ENCODE measurements around the gene CCDC157. TPM values are rescaled to one million over a fixed set of nuclear protein-coding genes. Genes with fewer than 3 reads are reported as not detected.

CCDC157 gene
- total and polyA plus RNA-seq, 2 donors, result 2.1 to 3.2 TPM

DNA sequence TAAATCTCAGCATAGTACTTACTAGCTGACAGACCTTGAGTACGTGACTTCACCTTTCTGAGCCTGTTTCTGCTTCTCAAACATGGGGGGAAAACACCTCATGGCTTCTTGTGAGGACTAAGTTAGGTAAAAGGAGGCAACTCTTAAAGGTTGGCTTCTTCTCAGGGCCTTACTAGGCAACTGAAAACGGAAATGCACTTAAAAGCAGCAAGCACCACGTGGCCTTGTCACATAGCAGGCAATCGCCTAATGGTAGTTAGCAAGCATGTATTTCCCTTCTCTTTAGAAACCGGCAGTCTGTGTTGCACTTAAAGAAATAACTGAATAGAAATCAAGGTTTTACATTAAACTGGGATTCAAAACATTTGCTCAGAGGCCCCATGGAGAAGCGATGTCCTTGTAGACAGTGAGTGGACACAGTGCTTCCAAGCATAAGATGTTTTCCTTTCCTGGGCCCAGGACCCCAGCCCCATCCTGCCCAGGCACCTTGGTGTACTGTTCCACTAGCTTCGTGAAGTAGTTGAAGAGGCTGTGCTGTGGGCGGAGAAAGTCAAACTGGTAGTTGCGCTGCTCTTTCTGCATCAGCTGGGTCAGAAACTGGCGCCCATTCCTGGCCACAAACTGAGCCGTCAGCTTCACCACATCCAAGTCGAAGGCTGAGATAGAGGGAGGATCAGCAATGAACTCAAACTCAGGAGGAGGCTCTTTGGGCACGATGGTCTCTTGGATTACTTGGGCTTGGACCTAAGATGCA lies 12.2 kb upstream of the CCDC157 start:
- peaks cover 82 to 97% of the 10 kb centered on the region in 2 donors for H3K36me3 ChIP-seq (ENCODE audit: control insufficient read depth in 2 of 2, insufficient read depth in 2 of 2, low read length in 1 of 2)
- H3K27ac ChIP-seq (ENCODE audit: low read depth in 1 of 2, low read length in 1 of 2), result no peak overlapping the region
- H3K9me3 ChIP-seq (ENCODE audit: control insufficient read depth in 2 of 2, insufficient read depth in 1 of 2, low read length in 1 of 2), result no peaks in the 10 kb centered on the region
- DNase-seq (ENCODE audit: low read depth in 6 of 9, low spot score in 9 of 9), result no peak
- 97% methylated on average over 13 of the region's 13 CpGs for WGBS
- peaks cover 0 to 14% of the 10 kb centered on the region in 2 donors for H3K4me1 ChIP-seq (ENCODE audit: control insufficient read depth in 2 of 2, insufficient read depth in 2 of 2, low read length in 2 of 2)
- H3K4me3 ChIP-seq (ENCODE audit: low read length in 2 of 2), result no peak overlapping the region
- no peaks in the 10 kb centered on the region for H3K27me3 ChIP-seq (ENCODE audit: control insufficient read depth in 2 of 2, insufficient read depth in 1 of 2, low read length in 1 of 2)

DNA sequence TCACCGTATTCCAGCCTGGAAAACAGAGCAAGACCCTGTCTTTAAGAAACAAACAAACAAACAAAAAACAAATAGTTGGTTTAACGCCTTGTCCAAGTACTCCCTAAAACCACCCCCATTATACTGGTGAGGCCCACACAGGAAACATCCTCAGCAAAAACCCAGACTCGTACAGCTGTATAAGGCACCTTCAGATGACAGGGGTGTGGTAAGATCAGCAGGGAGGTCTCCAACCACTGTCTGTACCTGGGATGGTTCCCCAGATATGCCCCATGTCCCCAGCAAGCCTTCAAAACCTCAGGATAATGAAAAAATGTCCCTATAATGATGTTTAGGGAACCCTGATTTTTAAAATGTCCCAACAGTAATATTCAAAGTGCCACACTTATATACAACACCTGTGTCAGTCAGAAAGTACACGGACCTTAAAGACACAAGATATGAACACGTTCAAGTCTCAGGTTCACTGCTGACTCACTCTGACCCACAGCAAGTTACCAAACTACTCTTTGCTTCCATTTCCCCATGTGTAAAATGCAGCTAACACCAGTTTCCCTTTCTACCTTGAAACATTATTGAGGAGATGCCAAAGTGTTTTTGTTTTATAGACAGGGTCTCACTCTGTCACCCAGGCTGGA lies 9.4 kb upstream of the CCDC157 start:
- no peak for DNase-seq (ENCODE audit: low read depth in 6 of 9, low spot score in 9 of 9)
- Histone ChIP-seq H3K9me3 (ENCODE audit: control insufficient read depth in 2 of 2, insufficient read depth in 1 of 2, low read length in 1 of 2) (no peaks in the 10 kb centered on the region), H3K4me3 (ENCODE audit: low read length in 2 of 2) (no peak overlapping the region), H3K36me3 (ENCODE audit: control insufficient read depth in 2 of 2, insufficient read depth in 2 of 2, low read length in 1 of 2) (peaks cover 80 to 97% of the 10 kb centered on the region in 2 donors), H3K4me1 (ENCODE audit: control insufficient read depth in 2 of 2, insufficient read depth in 2 of 2, low read length in 2 of 2) (peaks cover 0 to 14% of the 10 kb centered on the region in 2 donors), H3K27ac (ENCODE audit: low read depth in 1 of 2, low read length in 1 of 2) (peak overlapping the region in 1 of 2 donors; percentile 47), H3K27me3 (ENCODE audit: control insufficient read depth in 2 of 2, insufficient read depth in 1 of 2, low read length in 1 of 2) (no peaks in the 10 kb centered on the region)
- 81% methylated on average over 5 of the region's 5 CpGs for WGBS

DNA sequence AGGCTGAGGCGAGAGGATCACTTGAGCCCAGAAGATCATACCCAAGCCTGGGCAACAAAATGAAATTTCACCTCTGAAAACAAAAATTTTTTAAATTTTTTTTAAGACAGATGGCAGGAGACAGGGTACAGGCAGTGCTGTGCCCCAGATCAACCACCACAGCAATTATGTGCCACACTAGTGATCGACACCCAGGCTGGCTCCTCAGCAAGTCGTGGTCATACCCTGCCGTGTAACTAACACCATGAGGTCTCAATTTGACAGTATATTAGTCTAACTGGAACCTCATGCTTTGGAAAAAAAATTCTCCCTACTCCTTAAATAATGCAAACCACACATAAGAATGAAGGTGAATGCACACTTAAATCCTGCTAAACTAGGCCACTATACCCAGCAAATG lies 8.4 kb upstream of the CCDC157 start:
- DNase-seq (ENCODE audit: low read depth in 6 of 9, low spot score in 9 of 9), result no peak
- H3K27me3 ChIP-seq (ENCODE audit: control insufficient read depth in 2 of 2, insufficient read depth in 1 of 2, low read length in 1 of 2), result no peaks in the 10 kb centered on the region
- peak overlapping the region; percentile 21 to 81 for H3K27ac ChIP-seq (ENCODE audit: low read depth in 1 of 2, low read length in 1 of 2)
- no peak overlapping the region for H3K4me3 ChIP-seq (ENCODE audit: low read length in 2 of 2)
- H3K9me3 ChIP-seq (ENCODE audit: control insufficient read depth in 2 of 2, insufficient read depth in 1 of 2, low read length in 1 of 2), result no peaks in the 10 kb centered on the region
- H3K4me1 ChIP-seq (ENCODE audit: control insufficient read depth in 2 of 2, insufficient read depth in 2 of 2, low read length in 2 of 2), result peaks cover 0 to 14% of the 10 kb centered on the region in 2 donors
- 99% methylated on average over 4 of the region's 4 CpGs for WGBS
- peaks cover 80 to 95% of the 10 kb centered on the region in 2 donors for H3K36me3 ChIP-seq (ENCODE audit: control insufficient read depth in 2 of 2, insufficient read depth in 2 of 2, low read length in 1 of 2)

DNA sequence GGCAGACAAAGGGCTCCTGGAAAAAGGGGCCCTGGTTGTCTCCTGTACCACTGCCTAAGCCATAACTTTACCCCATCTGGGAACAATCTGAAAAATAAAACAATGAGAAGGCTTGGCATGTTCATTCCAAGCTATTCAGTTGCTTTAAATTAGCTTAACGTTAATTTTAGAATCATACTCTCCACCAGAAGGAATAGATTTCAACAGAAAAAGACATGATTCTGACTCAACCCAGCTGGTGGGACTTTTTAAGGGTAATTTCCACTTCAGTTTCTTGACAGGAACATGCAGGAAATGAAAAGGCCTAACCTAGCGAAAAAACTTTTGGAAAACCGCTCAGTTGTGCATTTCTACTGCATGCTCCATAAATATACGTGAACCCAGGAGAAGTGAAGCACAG lies 8.0 kb upstream of the CCDC157 start:
- Histone ChIP-seq H3K9me3 (ENCODE audit: control insufficient read depth in 2 of 2, insufficient read depth in 1 of 2, low read length in 1 of 2) (no peaks in the 10 kb centered on the region), H3K36me3 (ENCODE audit: control insufficient read depth in 2 of 2, insufficient read depth in 2 of 2, low read length in 1 of 2) (peaks cover 77 to 94% of the 10 kb centered on the region in 2 donors), H3K27ac (ENCODE audit: low read depth in 1 of 2, low read length in 1 of 2) (peak overlapping the region in 1 of 2 donors; percentile 81), H3K4me3 (ENCODE audit: low read length in 2 of 2) (no peak overlapping the region), H3K4me1 (ENCODE audit: control insufficient read depth in 2 of 2, insufficient read depth in 2 of 2, low read length in 2 of 2) (peaks cover 0 to 14% of the 10 kb centered on the region in 2 donors), H3K27me3 (ENCODE audit: control insufficient read depth in 2 of 2, insufficient read depth in 1 of 2, low read length in 1 of 2) (no peaks in the 10 kb centered on the region)
- DNase-seq (ENCODE audit: low read depth in 6 of 9, low spot score in 9 of 9), result peak in 1 of 9 donors; percentile 13
- 94% methylated on average over 4 of the region's 4 CpGs for WGBS

DNA sequence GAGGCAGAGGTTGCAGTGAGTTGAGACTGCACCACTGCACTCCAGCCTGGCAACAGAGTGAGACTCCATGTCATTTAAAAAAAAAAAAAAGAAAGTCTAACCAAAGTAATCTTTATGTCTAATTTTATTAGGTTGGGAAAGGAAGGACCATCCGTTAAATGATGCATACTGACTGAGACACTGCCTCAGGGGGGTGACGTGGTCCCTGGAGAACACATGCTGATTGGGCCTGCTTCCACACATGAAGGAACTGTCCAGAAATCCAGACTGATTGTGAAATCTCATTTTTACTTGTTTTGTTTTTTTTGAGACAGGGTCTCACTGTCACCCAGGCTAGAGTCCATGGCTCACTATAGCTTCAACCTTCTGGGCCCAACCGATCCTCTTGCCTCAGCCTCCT lies 5.6 kb upstream of the CCDC157 start:
- Histone ChIP-seq H3K36me3 (ENCODE audit: control insufficient read depth in 2 of 2, insufficient read depth in 2 of 2, low read length in 1 of 2) (peaks cover 53 to 79% of the 10 kb centered on the region in 2 donors), H3K9me3 (ENCODE audit: control insufficient read depth in 2 of 2, insufficient read depth in 1 of 2, low read length in 1 of 2) (no peaks in the 10 kb centered on the region), H3K27me3 (ENCODE audit: control insufficient read depth in 2 of 2, insufficient read depth in 1 of 2, low read length in 1 of 2) (no peaks in the 10 kb centered on the region), H3K27ac (ENCODE audit: low read depth in 1 of 2, low read length in 1 of 2) (no peak overlapping the region), H3K4me1 (ENCODE audit: control insufficient read depth in 2 of 2, insufficient read depth in 2 of 2, low read length in 2 of 2) (peaks cover 12 to 30% of the 10 kb centered on the region in 2 donors), H3K4me3 (ENCODE audit: low read length in 2 of 2) (no peak overlapping the region)
- 95% methylated on average over 3 of the region's 3 CpGs for whole genome bisulfite sequencing
- no peak for DNase-seq (ENCODE audit: low read depth in 6 of 9, low spot score in 9 of 9)

DNA sequence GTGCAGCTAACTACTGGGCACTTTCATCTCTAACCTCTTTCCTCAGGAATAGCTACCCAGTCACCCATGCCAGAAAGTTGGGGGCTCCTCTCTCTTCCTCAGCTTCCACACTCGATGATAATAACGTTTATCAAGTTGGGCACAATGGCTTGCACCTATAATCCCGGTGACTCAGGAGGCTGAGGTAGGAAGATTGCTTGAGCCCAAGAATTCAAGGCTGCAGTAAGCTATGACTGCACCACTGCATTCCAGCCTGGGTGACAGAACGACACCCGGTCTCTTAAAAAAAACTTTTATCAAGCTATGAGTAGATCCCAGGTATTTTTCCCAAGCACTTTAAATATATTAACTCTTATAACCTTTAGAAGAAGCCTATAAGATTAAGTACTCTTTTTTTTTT lies 2.2 kb upstream of the CCDC157 start:
- Histone ChIP-seq H3K9me3 (ENCODE audit: control insufficient read depth in 2 of 2, insufficient read depth in 1 of 2, low read length in 1 of 2) (no peaks in the 10 kb centered on the region), H3K36me3 (ENCODE audit: control insufficient read depth in 2 of 2, insufficient read depth in 2 of 2, low read length in 1 of 2) (peaks cover 35 to 48% of the 10 kb centered on the region in 2 donors), H3K27me3 (ENCODE audit: control insufficient read depth in 2 of 2, insufficient read depth in 1 of 2, low read length in 1 of 2) (no peaks in the 10 kb centered on the region), H3K4me3 (ENCODE audit: low read length in 2 of 2) (no peak overlapping the region), H3K4me1 (ENCODE audit: control insufficient read depth in 2 of 2, insufficient read depth in 2 of 2, low read length in 2 of 2) (peaks cover 15 to 26% of the 10 kb centered on the region in 2 donors), H3K27ac (ENCODE audit: low read depth in 1 of 2, low read length in 1 of 2) (no peak overlapping the region)
- DNase-seq (ENCODE audit: low read depth in 6 of 9, low spot score in 9 of 9), result no peak
- 87% methylated on average over 5 of the region's 5 CpGs for WGBS

DNA sequence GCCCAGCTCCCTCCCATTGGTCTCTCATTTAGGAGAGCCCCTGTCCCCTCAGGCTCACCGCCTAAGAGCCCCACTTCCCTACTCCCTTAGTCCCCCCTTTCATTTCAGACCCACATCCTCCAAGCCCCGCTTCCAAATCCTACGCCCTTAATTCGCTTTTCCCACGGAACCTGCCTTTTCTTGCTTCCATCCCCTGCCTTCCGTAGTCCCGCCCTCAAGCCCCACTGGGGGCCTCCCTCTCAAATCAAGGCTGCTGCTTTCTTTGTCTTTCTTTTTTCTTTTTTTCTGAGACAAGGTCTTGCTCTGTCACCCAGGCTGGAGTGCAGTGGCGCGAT lies 396 bp downstream of the CCDC157 start:
- Histone ChIP-seq H3K9me3 (ENCODE audit: control insufficient read depth in 2 of 2, insufficient read depth in 1 of 2, low read length in 1 of 2) (no peaks in the 10 kb centered on the region), H3K27me3 (ENCODE audit: control insufficient read depth in 2 of 2, insufficient read depth in 1 of 2, low read length in 1 of 2) (no peaks in the 10 kb centered on the region), H3K36me3 (ENCODE audit: control insufficient read depth in 2 of 2, insufficient read depth in 2 of 2, low read length in 1 of 2) (peaks cover 12 to 22% of the 10 kb centered on the region in 2 donors), H3K27ac (ENCODE audit: low read depth in 1 of 2, low read length in 1 of 2) (peak overlapping the region in 1 of 2 donors; percentile 60), H3K4me3 (ENCODE audit: low read length in 2 of 2) (peak overlapping the region; percentile 94 to 98), H3K4me1 (ENCODE audit: control insufficient read depth in 2 of 2, insufficient read depth in 2 of 2, low read length in 2 of 2) (peaks cover 15 to 37% of the 10 kb centered on the region in 2 donors)
- DNase-seq (ENCODE audit: low read depth in 6 of 9, low spot score in 9 of 9), result peak in 4 of 9 donors; percentile 23 to 56 (median 32)
- 4% methylated on average over 9 of the region's 9 CpGs for WGBS

DNA sequence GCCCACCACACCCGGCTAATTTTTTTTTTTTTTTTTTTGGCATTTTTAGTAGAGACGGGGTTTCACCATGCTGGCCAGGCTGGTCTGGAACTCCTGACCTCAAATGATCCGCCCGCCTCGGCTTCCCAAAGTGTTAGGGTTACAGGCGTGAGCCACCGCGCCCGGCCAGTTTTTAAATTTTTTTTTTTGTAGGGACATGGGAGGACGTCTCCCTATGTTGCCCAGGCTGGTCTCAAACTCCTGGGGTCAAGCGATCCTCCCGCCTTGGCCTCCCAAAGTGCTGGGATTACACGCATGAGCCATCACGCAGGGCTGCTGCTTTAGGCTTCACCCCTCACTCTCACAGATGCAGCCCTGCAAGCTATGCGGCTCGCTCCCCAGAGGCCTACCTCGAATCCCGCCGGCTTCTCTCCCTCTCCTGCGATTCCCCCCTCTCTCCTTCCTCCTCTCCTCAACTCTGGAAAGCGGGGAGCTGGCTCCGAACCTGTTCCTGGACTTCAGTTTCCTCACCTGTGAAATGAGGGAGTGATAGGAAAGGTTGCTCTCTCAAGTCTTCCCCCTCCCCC lies 926 bp downstream of the CCDC157 start:
- 78% methylated on average over 22 of the region's 22 CpGs for WGBS
- no peak overlapping the region for H3K4me3 ChIP-seq (ENCODE audit: low read length in 2 of 2)
- peaks cover 6 to 17% of the 10 kb centered on the region in 2 donors for H3K36me3 ChIP-seq (ENCODE audit: control insufficient read depth in 2 of 2, insufficient read depth in 2 of 2, low read length in 1 of 2)
- no peak for DNase-seq (ENCODE audit: low read depth in 6 of 9, low spot score in 9 of 9)
- H3K27me3 ChIP-seq (ENCODE audit: control insufficient read depth in 2 of 2, insufficient read depth in 1 of 2, low read length in 1 of 2), result no peaks in the 10 kb centered on the region
- no peaks in the 10 kb centered on the region for H3K9me3 ChIP-seq (ENCODE audit: control insufficient read depth in 2 of 2, insufficient read depth in 1 of 2, low read length in 1 of 2)
- no peak overlapping the region for H3K27ac ChIP-seq (ENCODE audit: low read depth in 1 of 2, low read length in 1 of 2)
- H3K4me1 ChIP-seq (ENCODE audit: control insufficient read depth in 2 of 2, insufficient read depth in 2 of 2, low read length in 2 of 2), result peaks cover 15 to 42% of the 10 kb centered on the region in 2 donors

DNA sequence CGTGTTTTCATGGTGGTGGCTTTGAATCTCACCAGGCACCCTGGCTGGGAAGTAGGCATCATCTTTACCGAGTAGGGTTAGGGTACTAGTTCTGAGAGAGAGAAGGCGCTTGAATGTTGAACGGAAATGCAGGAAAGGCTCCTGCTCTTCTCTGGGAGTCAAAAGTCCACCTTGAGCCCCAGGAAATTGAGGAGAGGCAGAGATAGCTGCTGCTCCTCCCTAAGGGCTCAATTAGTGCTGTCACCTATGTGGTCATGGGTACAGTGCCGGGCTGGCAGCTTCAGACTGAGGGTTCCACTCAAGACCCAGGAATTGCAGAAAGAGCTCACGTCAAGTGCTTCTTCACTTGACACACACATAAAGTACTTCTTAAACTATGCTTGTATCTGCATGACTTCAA lies 1.7 kb downstream of the CCDC157 start:
- 97% methylated on average over 6 of the region's 6 CpGs for WGBS
- H3K27ac ChIP-seq (ENCODE audit: low read depth in 1 of 2, low read length in 1 of 2), result no peak overlapping the region
- H3K4me1 ChIP-seq (ENCODE audit: control insufficient read depth in 2 of 2, insufficient read depth in 2 of 2, low read length in 2 of 2), result peaks cover 15 to 47% of the 10 kb centered on the region in 2 donors
- no peak for DNase-seq (ENCODE audit: low read depth in 6 of 9, low spot score in 9 of 9)
- H3K27me3 ChIP-seq (ENCODE audit: control insufficient read depth in 2 of 2, insufficient read depth in 1 of 2, low read length in 1 of 2), result no peaks in the 10 kb centered on the region
- peaks cover 0 to 12% of the 10 kb centered on the region in 2 donors for H3K36me3 ChIP-seq (ENCODE audit: control insufficient read depth in 2 of 2, insufficient read depth in 2 of 2, low read length in 1 of 2)
- no peaks in the 10 kb centered on the region for H3K9me3 ChIP-seq (ENCODE audit: control insufficient read depth in 2 of 2, insufficient read depth in 1 of 2, low read length in 1 of 2)
- no peak overlapping the region for H3K4me3 ChIP-seq (ENCODE audit: low read length in 2 of 2)
